HepG2 (cell line): ENCODE measurements around the gene IFNAR1. TPM values are rescaled to one million over a fixed set of nuclear protein-coding genes. Genes with fewer than 3 reads are reported as not detected.

Source experiments
- ATRX ChIP-seq: sonication (generic); formaldehyde crosslinking; IDR thresholded peaks from 2 replicates; pipeline ENCODE4 v1.4.0; 2020; ENCODE audit warnings: missing genetic modification reagents, borderline replicate concordance
- BRF2 ChIP-seq: sonication (generic); formaldehyde crosslinking; IDR thresholded peaks from 2 replicates; pipeline ENCODE4 v1.8.1; 2022; ENCODE audit warnings: mild to moderate bottlenecking, missing genetic modification reagents
- E2F1 ChIP-seq: sonication (generic); formaldehyde crosslinking; IDR thresholded peaks from 2 replicates; pipeline ENCODE4 v1.5.0; 2020; ENCODE audit warnings: missing genetic modification reagents
- ERF ChIP-seq: IDR thresholded peaks from 2 replicates; pipeline ENCODE4 v1.6.1; 2018; ENCODE audit warnings: missing biosample characterization, missing genetic modification reagents
- FOSL2 ChIP-seq: sonication (generic); formaldehyde crosslinking; IDR thresholded peaks from 2 replicates; pipeline ENCODE4 v1.4.0; 2020; ENCODE audit warnings: missing genetic modification reagents
- FOXM1 ChIP-seq: sonication (generic); formaldehyde crosslinking; IDR thresholded peaks from 2 replicates; pipeline ENCODE4 v1.5.0; 2020; ENCODE audit warnings: missing genetic modification reagents
- GABPA ChIP-seq, 2 experiments: IDR thresholded peaks; 2 replicates each; pipeline ENCODE4 v1.6.1; 2011 to 2016; ENCODE audit warnings: low read depth in 2 of 2, low read length in 1 of 2, missing biosample characterization in 1 of 2, missing genetic modification characterization in 1 of 2
- HDAC2 ChIP-seq: sonication (generic); formaldehyde crosslinking; IDR thresholded peaks from 2 replicates; pipeline ENCODE4 v1.4.0; 2020; ENCODE audit warnings: missing genetic modification reagents
- HINFP ChIP-seq: sonication (generic); formaldehyde crosslinking; IDR thresholded peaks from 2 replicates; pipeline ENCODE4 v1.4.0; 2020; ENCODE audit warnings: low read depth, mild to moderate bottlenecking, missing genetic modification reagents
- JUN ChIP-seq: sonication (generic); formaldehyde crosslinking; IDR thresholded peaks from 2 replicates; pipeline ENCODE4 v1.4.0; 2020; ENCODE audit warnings: mild to moderate bottlenecking, missing genetic modification reagents
- NFIC ChIP-seq: IDR thresholded peaks from 2 replicates; pipeline ENCODE4 v1.6.1; 2012; ENCODE audit warnings: mild to moderate bottlenecking, low read length, inconsistent platforms
- POLR2AphosphoS5 ChIP-seq: IDR thresholded peaks from 2 replicates; pipeline ENCODE4 v1.6.1; 2012; ENCODE audit warnings: low read depth, low read length
- TBX3 ChIP-seq: fragments of 450-650 bp; IDR thresholded peaks from 2 replicates; pipeline ENCODE4 v1.6.1; 2017; ENCODE audit warnings: antibody characterized with exemption, mild to moderate bottlenecking, inconsistent platforms, borderline replicate concordance
- TFDP2 ChIP-seq: sonication (generic); formaldehyde crosslinking; IDR thresholded peaks from 2 replicates; pipeline ENCODE4 v1.4.0; 2020; ENCODE audit warnings: missing genetic modification reagents
- ZBTB2 ChIP-seq: sonication (generic); formaldehyde crosslinking; IDR thresholded peaks from 2 replicates; pipeline ENCODE4 v1.8.0; 2022; ENCODE audit warnings: low read depth, missing genetic modification reagents
- ZNF138 ChIP-seq: sonication (generic); formaldehyde crosslinking; IDR thresholded peaks from 2 replicates; pipeline ENCODE4 v1.5.0; 2020; ENCODE audit warnings: mild to moderate bottlenecking, low read depth, missing genetic modification reagents
- ZNF20 ChIP-seq: sonication (generic); formaldehyde crosslinking; IDR thresholded peaks from 2 replicates; pipeline ENCODE4 v1.4.0; 2020; ENCODE audit warnings: mild to moderate bottlenecking, moderate library complexity, missing genetic modification reagents
- ZNF24 ChIP-seq: fragments of 450-650 bp; IDR thresholded peaks from 2 replicates; pipeline ENCODE4 v1.6.1; 2017; ENCODE audit warnings: antibody characterized with exemption, mild to moderate bottlenecking
- ZNF337 ChIP-seq: sonication (generic); formaldehyde crosslinking; IDR thresholded peaks from 2 replicates; pipeline ENCODE4 v1.5.1; 2020; ENCODE audit warnings: missing genetic modification reagents, low read depth, mild to moderate bottlenecking, borderline replicate concordance
- ZNF367 ChIP-seq: sonication (generic); formaldehyde crosslinking; IDR thresholded peaks from 2 replicates; pipeline ENCODE4 v1.4.0; 2020; ENCODE audit warnings: missing genetic modification reagents, borderline replicate concordance
- ZNF414 ChIP-seq: sonication (generic); formaldehyde crosslinking; IDR thresholded peaks from 2 replicates; pipeline ENCODE4 v1.5.0; 2020; ENCODE audit warnings: missing genetic modification reagents
- ZNF577 ChIP-seq: sonication (generic); formaldehyde crosslinking; IDR thresholded peaks from 2 replicates; pipeline ENCODE4 v1.4.0; 2020; ENCODE audit warnings: mild to moderate bottlenecking, low read depth, missing genetic modification reagents, borderline replicate concordance
- polyA plus RNA-seq, 8 experiments: library from polyadenylated mRNA; depleted of rRNA in 3 of 8; stranded (reverse) in 7 of 8; unstranded in 1 of 8; fragments of >200 nt; fragmentation: Illumina TruSeq in 4 of 8; extraction: Trizol in 4 of 8; gene quantifications; 2 replicates each; pipeline versions ENCODE4 v1.2.1 to v1.2.3, GENCODE V29; 2011 to 2016; ENCODE audit warnings: low read depth in 4 of 8, missing spikeins in 1 of 8, mixed read lengths in 1 of 8; ENCODE audit not compliant: insufficient read depth in 1 of 8
- total RNA-seq, 5 experiments: library from RNA; depleted of rRNA; stranded (reverse); fragments of >200 nt; fragmentation: Illumina TruSeq; extraction: Trizol; gene quantifications; 2 replicates each; pipeline ENCODE4 v1.2.3, GENCODE V29; 2016; ENCODE audit warnings: low read depth in 1 of 5

Gene IFNAR1
- total and polyA plus RNA-seq, 2 of the 13 experiments (the other 11 are each of a cell fraction or from before 2014, with no cell fraction given), result 6.7 to 9.3 TPM

- TF ChIP-seq HINFP (CRISPR knock-in tag), result 0 out of 2 replicates have a peak, but pooled peaks have one; percentile 55
- no peak for TF ChIP-seq BRF2 (CRISPR knock-in tag)
- peak; percentile 54; the same call in 1 of the 2 replicates for TF ChIP-seq POLR2AphosphoS5
- peak; percentile 62 for TF ChIP-seq TFDP2 (CRISPR knock-in tag)
- peak; percentile 51; the same call in 1 of the 2 replicates for TF ChIP-seq TBX3
- TF ChIP-seq ZNF24, result no peak
- TF ChIP-seq ZNF414 (CRISPR knock-in tag), result 0 out of 2 replicates have a peak, but pooled peaks have one; percentile 41
- peak; percentile 75 for TF ChIP-seq HDAC2 (CRISPR knock-in tag)
- no peak for TF ChIP-seq FOXM1 (CRISPR knock-in tag)
- TF ChIP-seq ZNF367 (CRISPR knock-in tag), result no peak
- peak; percentile 90 for TF ChIP-seq JUN (CRISPR knock-in tag)
- no peak for TF ChIP-seq E2F1 (CRISPR knock-in tag)
- TF ChIP-seq NFIC, result 0 out of 2 replicates have a peak, but pooled peaks have one; percentile 36
- TF ChIP-seq ZBTB2, result 0 out of 2 replicates have a peak, but pooled peaks have one; percentile 50
- no peak for TF ChIP-seq ATRX (CRISPR knock-in tag)
- TF ChIP-seq ZNF337 (CRISPR knock-in tag), result peak; percentile 46; the same call in 1 of the 2 replicates
- TF ChIP-seq GABPA (IDR thresholded peaks at IDR 0.05; ENCODE audit: low read depth, low read length), result 0 out of 2 replicates have a peak, but pooled peaks have one; percentile 29
- TF ChIP-seq GABPA (CRISPR knock-in tag; IDR thresholded peaks at IDR 0.05; ENCODE audit: low read depth), result peak; percentile 57; the same call in 1 of the 2 replicates
- no peak for TF ChIP-seq ZNF577 (CRISPR knock-in tag)
- TF ChIP-seq FOSL2 (CRISPR knock-in tag), result peak; percentile 99
- 0 out of 2 replicates have a peak, but pooled peaks have one; percentile 23 for TF ChIP-seq ERF (CRISPR knock-in tag)
- no peak for TF ChIP-seq ZNF20 (CRISPR knock-in tag)
- no peak for TF ChIP-seq ZNF138 (CRISPR knock-in tag)
These were observed 58.5 kb downstream of the IFNAR1 start (continued) for GRCh38 chr21:33383056-33383888.
